Hepatic stellate cell (primary cell): ENCODE data around the gene OPA1.

Experiments
- DNase-seq: peaks from one replicate; pipeline ENCODE4 v3.0.0; 2011; ENCODE audit warnings: low spot score

The OPA1 gene

DNA sequence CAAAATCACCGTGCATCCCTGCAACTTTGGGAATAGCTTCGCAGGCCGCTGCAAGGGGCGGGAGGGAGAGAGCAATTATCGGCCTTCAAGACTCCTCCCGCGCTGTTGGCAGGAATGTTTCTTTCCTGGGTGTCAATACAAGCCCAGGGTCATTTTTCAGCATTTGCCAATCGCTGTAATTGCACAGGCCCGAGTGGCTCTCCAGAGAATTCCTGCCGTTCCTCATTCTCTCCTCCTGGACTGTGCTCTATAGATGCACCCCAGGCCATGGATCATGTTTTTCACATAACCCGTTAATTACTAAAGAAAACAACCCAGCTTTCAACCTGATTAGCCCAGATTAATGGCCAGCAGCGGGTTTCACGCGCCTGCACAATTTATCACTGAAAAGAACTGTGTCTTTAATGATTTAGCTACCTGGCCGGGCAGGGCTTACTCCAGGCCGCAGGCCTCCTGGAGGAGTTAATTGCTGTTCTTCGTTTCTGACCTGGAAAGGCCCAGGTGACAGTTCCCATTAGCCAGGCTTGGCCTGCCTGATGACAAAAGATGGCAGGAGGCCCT lies 144.3 kb downstream of the OPA1 start:
- no peak for DNase-seq

- DNase-seq: no peak
These were observed 149.6 kb downstream of the OPA1 start for GRCh38 chr3:193742628-193743027.

GRCh38 chr3:193743702-193744047 lies 150.7 kb downstream of the OPA1 start:
- DNase-seq: no peak

- no peak for DNase-seq
These were observed 151.2 kb downstream of the OPA1 start for GRCh38 chr3:193744048-193744821.

DNA sequence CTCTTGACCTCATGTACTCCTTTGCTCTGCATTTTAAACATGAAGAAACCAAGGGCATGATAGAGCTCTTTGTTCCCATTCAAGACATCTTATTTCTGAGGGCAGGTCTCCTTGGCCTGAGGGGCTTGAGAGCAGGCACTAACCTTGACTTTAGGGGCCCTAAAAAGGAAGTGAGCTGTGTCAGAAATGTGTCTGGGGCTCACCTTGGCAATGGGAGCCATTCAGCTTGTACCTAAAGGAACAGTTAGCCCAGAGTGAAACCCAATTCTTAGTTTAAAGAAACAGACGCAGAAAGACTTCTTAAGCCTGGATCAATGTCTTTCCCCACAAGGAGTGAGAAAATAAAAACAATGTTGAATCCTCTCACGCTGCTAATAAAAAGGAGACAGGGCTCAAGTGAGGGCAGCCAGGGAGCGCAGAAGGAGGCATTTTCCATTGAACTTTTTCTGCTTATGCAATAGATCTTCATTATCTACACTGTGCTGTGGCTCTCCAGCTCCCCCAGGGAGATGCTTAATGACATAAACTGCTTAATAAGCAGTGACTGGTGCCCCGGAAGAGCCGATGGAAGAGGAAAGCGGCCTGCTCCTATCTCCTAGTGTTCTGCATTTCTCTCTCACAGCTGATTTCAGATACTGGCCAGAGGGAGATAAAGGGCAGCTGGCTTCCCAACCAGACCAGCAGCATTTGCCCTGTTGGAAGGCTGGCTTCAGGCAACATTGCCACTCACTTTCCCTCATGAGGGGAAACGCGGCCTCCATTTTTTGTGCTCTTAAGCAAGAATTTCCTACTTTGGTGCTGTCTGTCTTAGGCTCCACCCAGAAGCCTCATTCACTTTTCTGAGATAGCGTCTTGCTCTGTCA lies 152.0 kb downstream of the OPA1 start:
- DNase-seq: no peak

DNA sequence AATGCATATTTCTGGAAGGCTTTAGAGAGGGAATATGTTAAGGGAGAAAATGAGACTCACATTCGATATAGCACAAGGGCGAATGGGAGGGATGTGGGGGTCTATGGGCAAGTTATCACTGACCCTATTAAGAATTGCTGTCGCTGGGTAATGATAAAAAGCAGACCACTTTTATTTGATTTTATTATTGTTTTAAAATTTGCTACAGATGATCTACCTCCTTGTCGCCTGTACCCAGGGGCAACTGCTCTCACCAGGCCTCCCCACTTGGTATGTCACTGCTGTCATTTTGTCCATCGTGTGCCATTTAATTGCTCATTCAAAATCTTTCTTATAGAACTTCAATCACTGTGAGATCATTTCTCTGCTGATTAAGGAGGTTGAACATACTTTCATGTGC lies 153.8 kb downstream of the OPA1 start:
- DNase-seq: no peak
